Neural progenitor cell (in vitro differentiated cells): ENCODE measurements around the gene ATG10. TPM values are rescaled to one million over a fixed set of nuclear protein-coding genes. Genes with fewer than 3 reads are reported as not detected.

Source experiments
- DNase-seq: peaks from one replicate; pipeline ENCODE4 v3.0.0-alpha.2; 2016; ENCODE audit warnings: low spot score
- H2AFZ ChIP-seq: fragments of 200-600 bp; sonication (generic); replicated peaks from 2 replicates; pipeline ENCODE4 v1.6.1; 2016; ENCODE audit warnings: antibody characterized with exemption
- H3F3A ChIP-seq: fragments of 200-600 bp; sonication (generic); 2 replicates; pipeline ENCODE4 v1.6.1; 2016; ENCODE audit warnings: antibody characterized with exemption, low read depth
- H3K27ac ChIP-seq: fragments of 200-600 bp; sonication (generic); 2 replicates; pipeline ENCODE4 v1.5.1; 2016; ENCODE audit warnings: mild to moderate bottlenecking
- H3K27me3 ChIP-seq: fragments of 200-600 bp; sonication (generic); 2 replicates; pipeline ENCODE4 v1.6.1; 2016; ENCODE audit warnings: mild to moderate bottlenecking, moderate library complexity
- H3K36me3 ChIP-seq: fragments of 200-600 bp; sonication (generic); 2 replicates; pipeline ENCODE4 v1.5.1; 2016
- H3K4me1 ChIP-seq: fragments of 200-600 bp; sonication (generic); 2 replicates; pipeline ENCODE4 v1.6.1; 2016; ENCODE audit warnings: mixed run types
- H3K4me2 ChIP-seq: fragments of 200-600 bp; sonication (generic); 2 replicates; pipeline ENCODE4 v1.6.1; 2016
- H3K4me3 ChIP-seq: fragments of 200-600 bp; sonication (generic); 2 replicates; pipeline ENCODE4 v1.5.1; 2016
- H3K79me2 ChIP-seq: fragments of 200-600 bp; sonication (generic); 2 replicates; pipeline ENCODE4 v1.6.1; 2016; ENCODE audit warnings: low read depth
- H3K9ac ChIP-seq: fragments of 200-600 bp; sonication (generic); 2 replicates; pipeline ENCODE4 v1.6.1; 2016
- H3K9me3 ChIP-seq: fragments of 200-600 bp; sonication (generic); 2 replicates; pipeline ENCODE4 v1.5.1; 2016; ENCODE audit warnings: low read depth
- H4K20me1 ChIP-seq: fragments of 200-600 bp; sonication (generic); 2 replicates; pipeline ENCODE4 v1.6.1; 2016; ENCODE audit warnings: low read depth
- H3K27ac Mint-ChIP-seq: 3 replicates; pipeline ENCODE4 v1.8.0; 2021; ENCODE audit warnings: mixed read lengths
- H3K27me3 Mint-ChIP-seq: 2 replicates; pipeline ENCODE4 v1.8.0; 2022; ENCODE audit warnings: low read depth, mild to moderate bottlenecking, inconsistent platforms, moderate library complexity, mixed read lengths; ENCODE audit not compliant: insufficient read depth
- H3K36me3 Mint-ChIP-seq: 3 replicates; pipeline ENCODE4 v1.8.0; 2021; ENCODE audit warnings: mixed read lengths
- H3K4me1 Mint-ChIP-seq: 3 replicates; pipeline ENCODE4 v1.8.0; 2021; ENCODE audit warnings: mixed read lengths
- H3K4me3 Mint-ChIP-seq: 3 replicates; pipeline ENCODE4 v1.8.0; 2021; ENCODE audit warnings: mild to moderate bottlenecking, moderate library complexity, mixed read lengths
- H3K9me3 Mint-ChIP-seq: 3 replicates; pipeline ENCODE4 v1.8.0; 2020; ENCODE audit warnings: mixed read lengths
- EZH2 ChIP-seq: fragments of 200-600 bp; sonication (generic); IDR thresholded peaks from 2 replicates; pipeline ENCODE4 v1.6.1; 2017; ENCODE audit warnings: antibody characterized with exemption, mild to moderate bottlenecking, moderate library complexity
- EZH2phosphoT487 ChIP-seq: fragments of 200-600 bp; sonication (generic); IDR thresholded peaks from 2 replicates; pipeline ENCODE4 v1.6.1; 2017; ENCODE audit warnings: antibody characterized with exemption
- total RNA-seq: library from RNA; depleted of rRNA; stranded (reverse); fragments of >200 nt; gene quantifications from 2 replicates; pipeline ENCODE4 v1.2.3, GENCODE V29; 2015; ENCODE audit warnings: low replicate concordance
- TF ChIP-seq, protein P1 (sequence below): fragments of 200-600 bp; sonication (generic); IDR thresholded peaks from 2 replicates; pipeline ENCODE4 v1.5.1; 2017; ENCODE audit warnings: antibody characterized with exemption, mild to moderate bottlenecking

ATG10 gene
- total RNA-seq, 1 donor from 2014 or later = 13.4 TPM

DNA sequence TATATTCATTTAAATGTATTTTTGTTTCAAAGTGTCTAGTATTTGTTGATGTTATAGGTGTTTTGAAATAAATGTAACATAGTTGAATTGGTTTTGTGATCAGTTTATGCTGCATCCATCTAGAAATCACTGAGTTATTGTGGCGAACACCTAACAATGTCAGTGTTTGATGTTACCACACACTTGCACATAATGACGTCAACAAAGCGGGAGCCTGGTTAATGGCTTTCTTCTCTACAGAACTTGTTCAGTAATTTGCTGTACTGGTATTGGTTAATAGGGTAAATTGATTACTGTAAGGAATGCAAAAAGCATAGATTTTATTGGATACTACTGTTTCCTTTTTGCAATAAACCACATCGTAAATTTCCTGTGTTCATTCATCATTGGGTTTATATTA is 133.0 kb downstream of the ATG10 start:
- Mint-ChIP-seq H3K27me3 (no peaks in the 10 kb centered on the region), H3K36me3 (no peaks in the 10 kb centered on the region), H3K27ac (no peak overlapping the region), H3K4me3 (no peak overlapping the region), H3K9me3 (no peaks in the 10 kb centered on the region), H3K4me1 (peaks cover 13% of the 10 kb centered on the region)
- Histone ChIP-seq H3K9ac (no peak overlapping the region), H3K4me1 (peaks cover 25% of the 10 kb centered on the region), H3K4me2 (no peak overlapping the region), H3K27ac (no peak overlapping the region), H3K36me3 (no peaks in the 10 kb centered on the region), H2AFZ (no peak overlapping the region), H3F3A (peaks cover 13% of the 10 kb centered on the region), H3K79me2 (no peaks in the 10 kb centered on the region), H3K9me3 (no peaks in the 10 kb centered on the region), H3K27me3 (no peaks in the 10 kb centered on the region), H3K4me3 (no peak overlapping the region), H4K20me1 (no peaks in the 10 kb centered on the region)
- TF ChIP-seq EZH2 = no peak
- TF ChIP-seq, protein P1, sequence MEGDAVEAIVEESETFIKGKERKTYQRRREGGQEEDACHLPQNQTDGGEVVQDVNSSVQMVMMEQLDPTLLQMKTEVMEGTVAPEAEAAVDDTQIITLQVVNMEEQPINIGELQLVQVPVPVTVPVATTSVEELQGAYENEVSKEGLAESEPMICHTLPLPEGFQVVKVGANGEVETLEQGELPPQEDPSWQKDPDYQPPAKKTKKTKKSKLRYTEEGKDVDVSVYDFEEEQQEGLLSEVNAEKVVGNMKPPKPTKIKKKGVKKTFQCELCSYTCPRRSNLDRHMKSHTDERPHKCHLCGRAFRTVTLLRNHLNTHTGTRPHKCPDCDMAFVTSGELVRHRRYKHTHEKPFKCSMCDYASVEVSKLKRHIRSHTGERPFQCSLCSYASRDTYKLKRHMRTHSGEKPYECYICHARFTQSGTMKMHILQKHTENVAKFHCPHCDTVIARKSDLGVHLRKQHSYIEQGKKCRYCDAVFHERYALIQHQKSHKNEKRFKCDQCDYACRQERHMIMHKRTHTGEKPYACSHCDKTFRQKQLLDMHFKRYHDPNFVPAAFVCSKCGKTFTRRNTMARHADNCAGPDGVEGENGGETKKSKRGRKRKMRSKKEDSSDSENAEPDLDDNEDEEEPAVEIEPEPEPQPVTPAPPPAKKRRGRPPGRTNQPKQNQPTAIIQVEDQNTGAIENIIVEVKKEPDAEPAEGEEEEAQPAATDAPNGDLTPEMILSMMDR = no peak
- no peak for TF ChIP-seq EZH2phosphoT487
- DNase-seq = no peak

DNA sequence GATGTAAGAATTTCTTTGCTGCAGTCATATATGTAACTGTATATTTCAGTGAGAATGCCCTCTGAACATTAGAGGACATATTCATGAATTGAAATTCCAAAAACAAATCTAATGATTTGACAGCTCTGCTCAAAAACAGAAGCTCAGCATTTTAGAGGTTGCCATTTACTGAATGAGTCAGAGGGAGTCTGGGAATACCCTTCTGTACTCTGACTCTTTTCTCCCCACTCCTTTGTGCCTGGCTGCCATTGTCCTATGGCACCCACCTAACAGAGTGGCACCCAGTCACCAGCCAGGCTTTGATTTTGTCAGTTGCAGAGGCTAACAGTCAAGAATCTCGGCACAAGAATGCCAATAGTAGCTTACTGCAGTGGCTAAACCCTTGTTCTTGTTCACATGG is 133.6 kb downstream of the ATG10 start:
- no peak overlapping the region for H3K9ac ChIP-seq
- no peaks in the 10 kb centered on the region for H3K27me3 ChIP-seq
- H3K79me2 ChIP-seq = no peaks in the 10 kb centered on the region
- H3K4me1 ChIP-seq = peaks cover 25% of the 10 kb centered on the region
- Mint-ChIP-seq H3K4me3 (no peak overlapping the region), H3K27me3 (no peaks in the 10 kb centered on the region), H3K36me3 (no peaks in the 10 kb centered on the region), H3K9me3 (no peaks in the 10 kb centered on the region), H3K4me1 (peaks cover 10% of the 10 kb centered on the region), H3K27ac (no peak overlapping the region)
- H3K4me3 ChIP-seq = no peak overlapping the region
- peaks cover 13% of the 10 kb centered on the region for H3F3A ChIP-seq
- no peaks in the 10 kb centered on the region for H4K20me1 ChIP-seq
- no peak overlapping the region for H3K4me2 ChIP-seq
- H3K36me3 ChIP-seq = no peaks in the 10 kb centered on the region
- no peak overlapping the region for H2AFZ ChIP-seq
- H3K27ac ChIP-seq = no peak overlapping the region
- peak; percentile 6 for DNase-seq
- TF ChIP-seq, protein P1 = no peak
- TF ChIP-seq EZH2phosphoT487 (no peak), EZH2 (no peak)
- H3K9me3 ChIP-seq = no peaks in the 10 kb centered on the region

DNA sequence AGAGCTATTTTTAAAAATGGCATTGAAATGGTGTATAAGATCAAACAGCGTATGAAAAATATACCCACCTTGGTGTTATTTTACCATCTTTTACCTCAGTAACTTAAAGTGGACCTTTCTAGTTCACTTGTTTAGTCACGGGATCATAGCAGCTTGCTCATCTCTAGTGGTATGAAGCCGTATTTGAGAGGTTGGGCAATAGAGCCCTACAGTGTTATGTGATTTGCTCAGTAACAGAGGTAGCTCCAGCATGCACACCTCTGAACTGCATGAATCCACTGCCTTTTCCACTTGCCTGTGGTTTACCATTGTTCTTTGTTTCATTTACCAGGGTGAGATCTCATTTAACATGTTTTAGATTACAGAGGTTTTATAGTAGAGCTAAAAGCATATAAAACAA is 134.4 kb downstream of the ATG10 start:
- Histone ChIP-seq H3K4me1 (peaks cover 25% of the 10 kb centered on the region), H2AFZ (no peak overlapping the region), H3K27me3 (no peaks in the 10 kb centered on the region), H3F3A (peaks cover 11% of the 10 kb centered on the region), H3K36me3 (no peaks in the 10 kb centered on the region), H3K9ac (no peak overlapping the region), H4K20me1 (no peaks in the 10 kb centered on the region), H3K4me2 (no peak overlapping the region), H3K79me2 (no peaks in the 10 kb centered on the region), H3K27ac (no peak overlapping the region), H3K4me3 (no peak overlapping the region), H3K9me3 (no peaks in the 10 kb centered on the region)
- no peak overlapping the region for H3K27ac Mint-ChIP-seq
- TF ChIP-seq EZH2 = no peak
- no peak for TF ChIP-seq EZH2phosphoT487
- TF ChIP-seq, protein P1 = no peak
- H3K27me3 Mint-ChIP-seq = no peaks in the 10 kb centered on the region
- no peak for DNase-seq
- H3K4me3 Mint-ChIP-seq = no peak overlapping the region
- H3K4me1 Mint-ChIP-seq = peaks cover 7% of the 10 kb centered on the region
- H3K36me3 Mint-ChIP-seq = no peaks in the 10 kb centered on the region
- H3K9me3 Mint-ChIP-seq = no peaks in the 10 kb centered on the region
